ENCODE results near the gene PODXL2. TPM values are rescaled to one million over a fixed set of nuclear protein-coding genes. Genes with fewer than 3 reads are reported as not detected.

PODXL2 gene
- polyA plus RNA-seq, 1 donor (not counting 4 experiments of a cell fraction or from before 2014, with no cell fraction given) = 1.6 TPM

- Histone ChIP-seq H3K27ac (ENCODE audit: control insufficient read depth, insufficient read depth, low read length) (no peak overlapping the region), H3K9ac (ENCODE audit: control insufficient read depth, extremely low read depth, insufficient read depth, low read length) (no peak overlapping the region), H3K36me3 (ENCODE audit: control insufficient read depth in 2 of 2, extremely low read depth in 1 of 2, insufficient read depth in 2 of 2, low read length in 2 of 2) (peaks cover 1 to 6% of the 10 kb centered on the region in 2 experiments), H3K4me1 (ENCODE audit: control insufficient read depth, extremely low read depth, insufficient read depth, low read length) (peaks cover 29% of the 10 kb centered on the region), H3K27me3 (ENCODE audit: control insufficient read depth, extremely low read depth, insufficient read depth, low read length) (no peaks in the 10 kb centered on the region), H2AFZ (ENCODE audit: control insufficient read depth, low read length) (no peak overlapping the region), H3K9me1 (ENCODE audit: control insufficient read depth, extremely low read depth, insufficient read depth, low read length) (no peaks in the 10 kb centered on the region), H3K9me3 (ENCODE audit: control insufficient read depth, low read depth, low read length) (no peaks in the 10 kb centered on the region), H3K79me2 (ENCODE audit: control insufficient read depth, insufficient read depth, low read length) (no peaks in the 10 kb centered on the region), H4K20me1 (ENCODE audit: control insufficient read depth, extremely low read depth, insufficient read depth, low read length) (no peaks in the 10 kb centered on the region), H3K4me3 (ENCODE audit: control insufficient read depth in 2 of 3, extremely low read depth in 1 of 3, insufficient read depth in 2 of 3, low read depth in 1 of 3, low read length in 3 of 3) (no peak overlapping the region), H3K4me2 (ENCODE audit: control insufficient read depth, extremely low read depth, insufficient read depth, low read depth, low read length) (no peak overlapping the region)
- dilution Hi-C loops (cut with MboI; ENCODE audit: extremely low pct_ligation_motif_present, low sequenced_read_pairs) = no loop called here
- DNase-seq (ENCODE audit: low read depth, low spot score) (no peak), FAIRE-seq (peak; percentile 91)
- TF ChIP-seq CTCF (optimal IDR thresholded peaks at IDR 0.05 in 1 of 3, IDR thresholded peaks at IDR 0.05 in 1 of 3, conservative IDR thresholded peaks at IDR 0.05 in 1 of 3; ENCODE audit: extremely low read depth in 1 of 3, insufficient read depth in 2 of 3, low read length in 3 of 3) = no peak
- TF ChIP-seq EZH2 (IDR thresholded peaks at IDR 0.05; ENCODE audit: low read length) = no peak
Observed at GRCh38 chr3:127678611-127679533, 49.9 kb downstream of the PODXL2 start.

GRCh38 chr3:127679534-127680145 is 50.7 kb downstream of the PODXL2 start:
- no peak for FAIRE-seq
- dilution Hi-C loops (cut with MboI; ENCODE audit: extremely low pct_ligation_motif_present, low sequenced_read_pairs) = no loop called here
- H3K79me2 ChIP-seq (ENCODE audit: control insufficient read depth, insufficient read depth, low read length) = no peaks in the 10 kb centered on the region

More at GRCh38 chr3:127679534-127680145, 50.7 kb downstream of the PODXL2 start:
- Histone ChIP-seq H3K9me1 (ENCODE audit: control insufficient read depth, extremely low read depth, insufficient read depth, low read length) (no peaks in the 10 kb centered on the region), H3K9ac (ENCODE audit: control insufficient read depth, extremely low read depth, insufficient read depth, low read length) (no peak overlapping the region), H4K20me1 (ENCODE audit: control insufficient read depth, extremely low read depth, insufficient read depth, low read length) (no peaks in the 10 kb centered on the region), H3K9me3 (ENCODE audit: control insufficient read depth, low read depth, low read length) (no peaks in the 10 kb centered on the region), H3K27ac (ENCODE audit: control insufficient read depth, insufficient read depth, low read length) (no peak overlapping the region), H2AFZ (ENCODE audit: control insufficient read depth, low read length) (no peak overlapping the region), H3K4me1 (ENCODE audit: control insufficient read depth, extremely low read depth, insufficient read depth, low read length) (peaks cover 29% of the 10 kb centered on the region), H3K27me3 (ENCODE audit: control insufficient read depth, extremely low read depth, insufficient read depth, low read length) (no peaks in the 10 kb centered on the region), H3K4me2 (ENCODE audit: control insufficient read depth, extremely low read depth, insufficient read depth, low read depth, low read length) (no peak overlapping the region), H3K36me3 (ENCODE audit: control insufficient read depth in 2 of 2, extremely low read depth in 1 of 2, insufficient read depth in 2 of 2, low read length in 2 of 2) (peaks cover 1 to 6% of the 10 kb centered on the region in 2 experiments), H3K4me3 (ENCODE audit: control insufficient read depth in 2 of 3, extremely low read depth in 1 of 3, insufficient read depth in 2 of 3, low read depth in 1 of 3, low read length in 3 of 3) (no peak overlapping the region)
- no peak for DNase-seq (ENCODE audit: low read depth, low spot score)
- no peak for TF ChIP-seq CTCF (optimal IDR thresholded peaks at IDR 0.05 in 1 of 3, IDR thresholded peaks at IDR 0.05 in 1 of 3, conservative IDR thresholded peaks at IDR 0.05 in 1 of 3; ENCODE audit: extremely low read depth in 1 of 3, insufficient read depth in 2 of 3, low read length in 3 of 3)
- TF ChIP-seq EZH2 (IDR thresholded peaks at IDR 0.05; ENCODE audit: low read length) = no peak

All from keratinocyte (primary cell).